ENCODE data around the gene ALPL.

DNA sequence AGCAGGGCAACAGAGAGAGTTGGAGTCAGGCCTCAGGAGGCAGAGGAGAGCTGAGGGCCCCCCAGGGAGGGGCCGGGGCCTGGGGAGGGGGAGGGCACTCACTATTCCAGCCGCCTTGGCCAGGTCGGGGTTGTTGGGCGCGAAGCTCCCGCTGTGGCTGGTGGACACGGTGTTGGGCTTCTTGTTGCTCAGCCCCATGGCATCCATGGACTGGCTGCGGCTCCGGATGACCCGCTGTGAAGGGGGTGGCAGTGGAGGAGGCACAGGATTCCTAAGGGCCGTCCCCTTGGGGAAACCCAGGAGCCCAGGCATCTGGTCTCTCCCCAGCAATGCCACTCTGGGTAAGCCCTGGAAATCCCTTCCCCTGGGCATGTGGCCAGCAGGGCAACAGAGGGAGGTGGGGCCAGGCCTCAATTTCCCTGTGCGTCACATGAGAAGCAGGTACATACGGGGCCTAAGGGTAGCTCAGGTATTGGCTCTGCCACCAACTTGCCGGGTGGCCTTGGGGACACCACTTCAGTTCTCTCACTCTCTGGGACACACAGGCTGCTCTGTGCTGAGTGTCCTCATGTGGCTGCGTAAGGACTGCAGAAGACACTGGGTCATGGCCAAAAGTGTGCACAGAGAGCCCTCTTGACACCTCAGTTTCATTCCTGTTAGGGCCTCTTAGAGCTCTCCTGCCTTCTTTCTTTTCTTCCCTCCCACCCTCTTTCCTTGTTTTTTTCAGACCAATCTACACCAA, 96.9 kb downstream of the ALPL start:
- TF ChIP-seq, protein P1, sequence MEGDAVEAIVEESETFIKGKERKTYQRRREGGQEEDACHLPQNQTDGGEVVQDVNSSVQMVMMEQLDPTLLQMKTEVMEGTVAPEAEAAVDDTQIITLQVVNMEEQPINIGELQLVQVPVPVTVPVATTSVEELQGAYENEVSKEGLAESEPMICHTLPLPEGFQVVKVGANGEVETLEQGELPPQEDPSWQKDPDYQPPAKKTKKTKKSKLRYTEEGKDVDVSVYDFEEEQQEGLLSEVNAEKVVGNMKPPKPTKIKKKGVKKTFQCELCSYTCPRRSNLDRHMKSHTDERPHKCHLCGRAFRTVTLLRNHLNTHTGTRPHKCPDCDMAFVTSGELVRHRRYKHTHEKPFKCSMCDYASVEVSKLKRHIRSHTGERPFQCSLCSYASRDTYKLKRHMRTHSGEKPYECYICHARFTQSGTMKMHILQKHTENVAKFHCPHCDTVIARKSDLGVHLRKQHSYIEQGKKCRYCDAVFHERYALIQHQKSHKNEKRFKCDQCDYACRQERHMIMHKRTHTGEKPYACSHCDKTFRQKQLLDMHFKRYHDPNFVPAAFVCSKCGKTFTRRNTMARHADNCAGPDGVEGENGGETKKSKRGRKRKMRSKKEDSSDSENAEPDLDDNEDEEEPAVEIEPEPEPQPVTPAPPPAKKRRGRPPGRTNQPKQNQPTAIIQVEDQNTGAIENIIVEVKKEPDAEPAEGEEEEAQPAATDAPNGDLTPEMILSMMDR (tag by site-specific recombination; IDR thresholded peaks at IDR 0.05): no peak
- TF ChIP-seq ZNF560 (tag by site-specific recombination; IDR thresholded peaks at IDR 0.05; ENCODE audit: borderline replicate concordance): no peak
